Mesenchymal stem cell (in vitro differentiated cells and primary cell): ENCODE results near the gene PRKCSH.
"Not testable (repeated sequence)": the region's sequence is repeated elsewhere in the genome, so short reads cannot be mapped to it uniquely, and the experiment has no call there.

Experiments used
- DNase-seq: peaks from one replicate; pipeline ENCODE4 v3.0.0-alpha.2; 2013
- H2AFZ ChIP-seq: one replicate; pipeline ENCODE4 v1.6.1; 2013; ENCODE audit warnings: low read depth, mild to moderate bottlenecking, control low read depth, inconsistent platforms, low read length, moderate library complexity
- H2AK5ac ChIP-seq: 2 replicates; pipeline ENCODE4 v1.6.1; 2013; ENCODE audit warnings: low read length, moderate library complexity, mild to moderate bottlenecking, inconsistent platforms; ENCODE audit not compliant: severe bottlenecking
- H2BK120ac ChIP-seq: one replicate; pipeline ENCODE4 v1.6.1; 2013; ENCODE audit warnings: low read depth, mild to moderate bottlenecking, inconsistent platforms, low read length, moderate library complexity
- H2BK12ac ChIP-seq, 2 experiments: one replicate each; pipeline ENCODE4 v1.6.1; 2013; ENCODE audit warnings: inconsistent platforms in 2 of 2, low read length in 2 of 2, mild to moderate bottlenecking in 2 of 2, moderate library complexity in 2 of 2, control low read depth in 1 of 2
- H2BK15ac ChIP-seq: one replicate; pipeline ENCODE4 v1.6.1; 2013; ENCODE audit warnings: mild to moderate bottlenecking, low read depth, inconsistent platforms; ENCODE audit not compliant: poor library complexity, severe bottlenecking
- H2BK5ac ChIP-seq: 2 replicates; pipeline ENCODE4 v1.6.1; 2013; ENCODE audit warnings: low read depth, mild to moderate bottlenecking, low read length, control low read depth, inconsistent platforms; ENCODE audit not compliant: poor library complexity, severe bottlenecking
- H3K14ac ChIP-seq, 2 experiments: one replicate each; pipeline ENCODE4 v1.6.1; 2013; ENCODE audit warnings: inconsistent platforms in 2 of 2, low read length in 2 of 2, control low read depth in 1 of 2, mild to moderate bottlenecking in 1 of 2, moderate library complexity in 1 of 2
- H3K18ac ChIP-seq, 2 experiments: one replicate each; pipeline ENCODE4 v1.6.1; 2013; ENCODE audit warnings: inconsistent platforms in 2 of 2, low read length in 2 of 2, control low read depth in 1 of 2, low read depth in 1 of 2, mild to moderate bottlenecking in 1 of 2
- H3K23ac ChIP-seq, 2 experiments: one replicate each; pipeline ENCODE4 v1.6.1; 2013; ENCODE audit warnings: inconsistent platforms in 2 of 2, low read length in 2 of 2, mild to moderate bottlenecking in 2 of 2, moderate library complexity in 2 of 2, control low read depth in 1 of 2
- H3K27ac ChIP-seq: 2 replicates; pipeline ENCODE4 v1.5.1; 2013; ENCODE audit warnings: mild to moderate bottlenecking, moderate library complexity, low read length, control low read depth, inconsistent platforms; ENCODE audit not compliant: poor library complexity, severe bottlenecking
- H3K27me3 ChIP-seq, 2 experiments: 2 replicates each; pipeline versions ENCODE4 v1.6.1 to v1.7.0; 2013; ENCODE audit warnings: low read length in 2 of 2, mild to moderate bottlenecking in 2 of 2, moderate library complexity in 2 of 2, control low read depth in 1 of 2, inconsistent platforms in 1 of 2; ENCODE audit not compliant: control insufficient read depth in 1 of 2, insufficient read depth in 1 of 2
- H3K36me3 ChIP-seq, 2 experiments: 2 replicates each; pipeline versions ENCODE4 v1.6.1 to v1.7.0; 2013; ENCODE audit warnings: low read length in 2 of 2, control low read depth in 1 of 2, inconsistent platforms in 1 of 2, low read depth in 1 of 2, mild to moderate bottlenecking in 1 of 2; ENCODE audit not compliant: insufficient read depth in 2 of 2, control insufficient read depth in 1 of 2
- H3K4ac ChIP-seq, 2 experiments: one replicate each; pipeline ENCODE4 v1.6.1; 2013; ENCODE audit warnings: inconsistent platforms in 2 of 2, low read length in 2 of 2, mild to moderate bottlenecking in 2 of 2, moderate library complexity in 2 of 2, control low read depth in 1 of 2, low read depth in 1 of 2
- H3K4me1 ChIP-seq: 2 replicates; pipeline ENCODE4 v1.6.1; 2013; ENCODE audit warnings: low read depth, low read length, control low read depth; ENCODE audit not compliant: control insufficient read depth, insufficient read depth
- H3K4me2 ChIP-seq: 2 replicates; pipeline ENCODE4 v1.6.1; 2013; ENCODE audit warnings: low read length, mild to moderate bottlenecking, inconsistent platforms; ENCODE audit not compliant: poor library complexity, severe bottlenecking
- H3K4me3 ChIP-seq, 2 experiments: 2 replicates each; pipeline versions ENCODE4 v1.5.1 to v1.7.0; 2013; ENCODE audit warnings: low read length in 2 of 2, mild to moderate bottlenecking in 2 of 2, control low read depth in 1 of 2, low read depth in 1 of 2; ENCODE audit not compliant: insufficient read depth in 1 of 2
- H3K79me1 ChIP-seq: replicated peaks from 2 replicates; pipeline ENCODE4 v1.6.1; 2013; ENCODE audit warnings: mild to moderate bottlenecking, control low read depth, low read length, inconsistent platforms; ENCODE audit not compliant: poor library complexity, severe bottlenecking
- H3K9ac ChIP-seq: 2 replicates; pipeline ENCODE4 v1.7.0; 2013; ENCODE audit warnings: mild to moderate bottlenecking, low read length, moderate library complexity
- H3K9me3 ChIP-seq: 2 replicates; pipeline ENCODE4 v1.7.0; 2013; ENCODE audit warnings: mild to moderate bottlenecking, low read length; ENCODE audit not compliant: control insufficient read depth
- H4K8ac ChIP-seq: one replicate; pipeline ENCODE4 v1.6.1; 2013; ENCODE audit warnings: inconsistent platforms, mild to moderate bottlenecking, low read length, moderate library complexity
- H4K91ac ChIP-seq: one replicate; pipeline ENCODE4 v1.6.1; 2013; ENCODE audit warnings: mild to moderate bottlenecking, low read length, inconsistent platforms
- WGBS: methylation state at CpG from one replicate; pipeline ENCODE4 v1.1.7; 2013; ENCODE audit warnings: mixed read lengths; 5-methylcytosine and 5-hydroxymethylcytosine counted together

Gene PRKCSH

GRCh38 chr19:11423791-11424181 lies 11.6 kb upstream of the PRKCSH start:
- Histone ChIP-seq H3K4me2 (no peak overlapping the region), H3K27ac (no peak overlapping the region), H3K4me3 (no peak overlapping the region), H3K79me1 (no peaks in the 10 kb centered on the region), H3K14ac (no peak overlapping the region), H2AFZ (no peak overlapping the region), H3K9me3 (no peaks in the 10 kb centered on the region), H2BK12ac (no peak overlapping the region), H4K91ac (no peak overlapping the region), H2AK5ac (no peak overlapping the region), H3K4ac (no peak overlapping the region), H3K23ac (no peak overlapping the region), H3K18ac (no peak overlapping the region), H2BK15ac (no peak overlapping the region), H3K36me3 (peaks cover 0 to 2% of the 10 kb centered on the region in 2 experiments), H4K8ac (no peak overlapping the region), H3K27me3 (peaks cover 51 to 52% of the 10 kb centered on the region in 2 experiments), H3K9ac (no peak overlapping the region), H2BK5ac (no peak overlapping the region), H3K4me1 (peaks cover 27% of the 10 kb centered on the region), H2BK120ac (no peak overlapping the region)
- DNase-seq: no peak
- 69% methylated on average over 22 of the region's 22 CpGs for WGBS

DNA sequence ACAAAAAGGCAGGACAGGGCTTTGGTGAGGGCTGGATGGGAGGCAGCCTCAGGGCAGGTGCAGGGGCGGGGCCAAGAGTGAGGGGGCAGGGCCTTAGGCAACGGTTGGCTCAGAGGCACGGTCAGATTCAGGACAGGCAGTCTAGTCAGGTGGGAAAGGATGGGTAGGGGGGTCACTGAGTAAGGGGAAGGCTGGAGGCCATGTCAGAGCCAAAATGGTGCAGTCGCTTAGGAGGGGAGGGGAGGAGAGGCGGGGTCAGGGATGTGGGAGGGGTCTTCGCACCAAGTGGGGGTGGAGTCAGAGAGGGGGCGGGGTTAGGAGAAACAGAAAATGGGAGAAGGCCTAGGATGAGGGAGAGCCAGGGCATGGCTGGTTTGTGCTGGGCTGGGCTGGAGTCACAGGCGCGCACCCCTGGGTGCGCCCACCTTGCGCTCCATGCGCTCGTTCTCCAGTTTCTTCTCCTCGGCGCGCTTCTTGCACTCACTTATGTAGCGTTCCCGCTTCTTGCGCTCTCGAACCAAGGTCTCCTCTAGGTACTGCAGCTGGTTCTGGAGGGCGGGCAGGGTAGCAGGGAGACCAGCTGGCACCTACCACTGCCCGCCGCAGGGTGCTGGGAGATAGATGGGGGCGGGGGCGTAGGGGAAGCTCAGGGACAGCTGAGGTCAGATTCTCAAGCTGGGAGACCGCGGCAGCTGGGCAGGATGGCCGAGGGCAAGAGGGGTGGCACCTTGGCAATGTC lies 9.5 kb upstream of the PRKCSH start:
- no peak overlapping the region for H3K23ac ChIP-seq

DNA sequence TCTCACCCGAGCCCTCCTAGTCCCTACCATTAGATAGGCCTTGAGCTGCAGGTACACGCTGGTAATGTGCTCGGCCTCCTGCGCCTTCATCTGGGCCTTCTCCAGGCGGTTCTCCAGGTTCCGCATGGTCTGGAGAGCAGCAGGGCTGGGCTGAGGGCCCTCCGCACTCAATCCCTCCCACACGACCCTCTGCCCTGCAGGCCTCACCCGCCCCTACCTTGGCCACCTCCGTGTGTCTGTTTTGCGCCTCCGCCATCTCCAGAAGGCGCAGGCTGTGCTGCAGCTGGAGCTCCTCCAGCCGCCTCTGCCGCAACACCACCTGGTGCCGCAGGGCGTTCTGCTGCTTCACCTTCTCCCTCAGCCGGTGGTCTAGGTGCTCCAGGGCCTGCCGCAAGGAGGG lies 8.8 kb upstream of the PRKCSH start:
- 91% methylated on average over 17 of the region's 19 CpGs for WGBS
- peaks cover 9% of the 10 kb centered on the region for H3K4me1 ChIP-seq

More for the DNA sequence above, 9.5 kb upstream of the PRKCSH start:
- no peak overlapping the region for H2BK120ac ChIP-seq
- H3K27me3 ChIP-seq: peaks cover 30 to 33% of the 10 kb centered on the region in 2 experiments
- no peak for DNase-seq
- no peak overlapping the region for H2BK15ac ChIP-seq
- no peaks in the 10 kb centered on the region for H3K9me3 ChIP-seq
- peaks cover 13% of the 10 kb centered on the region for H3K4me1 ChIP-seq
- peaks cover 0 to 2% of the 10 kb centered on the region in 2 experiments for H3K36me3 ChIP-seq
- H3K79me1 ChIP-seq: no peaks in the 10 kb centered on the region
- no peak overlapping the region for H2AK5ac ChIP-seq
- 92% methylated on average over 27 of the region's 28 CpGs for WGBS
- no peak overlapping the region for H2AFZ ChIP-seq
- H3K4ac ChIP-seq: no peak overlapping the region
- H3K4me2 ChIP-seq: no peak overlapping the region
- no peak overlapping the region for H3K14ac ChIP-seq
- no peak overlapping the region for H3K4me3 ChIP-seq
- peak overlapping the region in 1 of 2 experiments; percentile 38 for H2BK12ac ChIP-seq
- H3K18ac ChIP-seq: no peak overlapping the region
- no peak overlapping the region for H4K91ac ChIP-seq
- no peak overlapping the region for H3K27ac ChIP-seq
- no peak overlapping the region for H3K9ac ChIP-seq
- H2BK5ac ChIP-seq: no peak overlapping the region
- no peak overlapping the region for H4K8ac ChIP-seq

DNA sequence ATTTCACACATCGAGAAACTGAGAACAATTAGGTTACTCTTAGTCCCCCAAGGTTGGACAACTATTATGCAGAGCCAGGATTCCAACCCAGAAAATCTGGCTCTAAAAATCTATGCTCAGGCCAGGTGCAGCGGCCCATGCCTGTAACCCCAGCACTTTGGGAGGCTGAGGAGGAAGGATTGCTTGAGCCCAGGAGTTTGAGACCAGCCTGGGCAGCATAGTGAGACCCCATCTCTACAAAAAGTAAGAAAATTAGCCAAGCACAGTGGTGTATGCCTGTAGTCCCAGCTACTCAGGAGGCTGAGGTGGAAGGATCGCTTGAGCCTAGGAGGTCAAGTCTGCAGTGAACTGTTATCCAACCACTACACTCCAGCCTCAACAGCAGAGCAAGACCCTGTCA lies 1.9 kb upstream of the PRKCSH start:
- not testable (repeated sequence) for H2BK15ac ChIP-seq, DNase-seq, H2AK5ac ChIP-seq, H3K27me3 ChIP-seq, H3K18ac ChIP-seq, H3K9me3 ChIP-seq, H3K9ac ChIP-seq, H3K14ac ChIP-seq, H4K91ac ChIP-seq, H2BK12ac ChIP-seq, H3K4me2 ChIP-seq, H2BK120ac ChIP-seq, H2BK5ac ChIP-seq, H3K4me3 ChIP-seq, H4K8ac ChIP-seq, H3K23ac ChIP-seq, H2AFZ ChIP-seq, H3K27ac ChIP-seq, H3K4ac ChIP-seq
- H3K4me1 ChIP-seq: peaks cover 13% of the 10 kb centered on the region
- 100% methylated on average over 3 of the region's 3 CpGs for WGBS
- H3K79me1 ChIP-seq: peaks cover 17% of the 10 kb centered on the region
- H3K36me3 ChIP-seq: peaks cover 19 to 22% of the 10 kb centered on the region in 2 experiments

More for the DNA sequence above, 8.8 kb upstream of the PRKCSH start:
- Histone ChIP-seq H3K14ac (no peak overlapping the region), H3K27me3 (peaks cover 23 to 25% of the 10 kb centered on the region in 2 experiments), H3K4ac (no peak overlapping the region), H2BK120ac (no peak overlapping the region), H3K23ac (no peak overlapping the region), H3K4me3 (no peak overlapping the region), H3K4me2 (no peak overlapping the region), H4K91ac (no peak overlapping the region), H3K79me1 (no peaks in the 10 kb centered on the region), H2AFZ (no peak overlapping the region), H4K8ac (no peak overlapping the region), H3K18ac (no peak overlapping the region), H2BK12ac (no peak overlapping the region), H2BK5ac (no peak overlapping the region), H3K9ac (no peak overlapping the region), H3K36me3 (peaks cover 0 to 2% of the 10 kb centered on the region in 2 experiments), H2BK15ac (no peak overlapping the region), H3K9me3 (no peaks in the 10 kb centered on the region), H2AK5ac (no peak overlapping the region), H3K27ac (no peak overlapping the region)
- no peak for DNase-seq
